COLO668 (cell line): ENCODE measurements around the gene COX4I1.

Experiments used
- DNase-seq: peaks from one replicate; lab custom pipeline; 2025; ENCODE audit not compliant: unreplicated experiment; lab: John Stamatoyannopoulos, UW

The COX4I1 gene

GRCh38 chr16:85767531-85767930, 32.0 kb upstream of the COX4I1 start:
- DNase-seq: no peak

- no peak for DNase-seq
Observed at GRCh38 chr16:85768199-85768598, 31.3 kb upstream of the COX4I1 start.

- no peak for DNase-seq
Observed at GRCh38 chr16:85770741-85771140, 28.8 kb upstream of the COX4I1 start.

DNA sequence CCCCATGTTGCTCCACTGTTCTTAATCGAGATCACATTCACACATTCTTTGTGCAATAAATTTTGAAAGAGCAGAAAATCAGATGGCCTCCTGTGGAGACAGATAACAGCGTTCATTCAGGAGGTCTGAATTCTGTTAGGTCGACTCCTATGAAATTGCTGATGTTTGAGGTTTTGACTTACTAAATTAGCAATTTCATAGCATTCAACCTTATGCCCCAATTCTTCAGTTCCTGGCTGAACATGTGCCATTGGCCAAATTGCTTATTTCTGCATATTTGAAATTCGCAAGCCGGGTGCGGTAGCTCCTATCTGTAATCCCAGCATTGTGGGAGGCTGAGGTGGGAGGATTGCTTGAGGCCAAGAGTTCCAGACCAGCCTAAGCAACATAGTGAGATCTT, 26.5 kb upstream of the COX4I1 start:
- DNase-seq: no peak

DNA sequence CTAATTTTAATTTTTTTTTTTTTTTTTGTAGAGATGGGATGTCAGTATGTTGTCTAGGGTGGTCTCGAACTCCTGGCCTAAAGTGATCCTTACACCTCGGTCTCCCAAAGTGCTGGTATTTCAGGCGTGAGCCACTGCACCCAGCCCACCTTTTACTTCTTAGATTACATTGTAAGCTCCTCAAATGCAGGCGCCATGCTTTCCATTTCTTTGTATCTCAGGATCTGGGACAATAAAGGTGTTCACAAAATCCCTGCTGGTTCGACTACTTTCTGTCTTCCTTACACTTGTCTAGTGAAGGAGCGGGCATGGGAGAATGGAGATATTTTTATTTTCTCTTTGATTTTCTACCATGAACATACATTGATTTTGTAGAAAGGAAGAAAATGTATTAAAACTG, 25.4 kb upstream of the COX4I1 start:
- no peak for DNase-seq

GRCh38 chr16:85774811-85775210, 24.7 kb upstream of the COX4I1 start:
- DNase-seq: no peak

DNA sequence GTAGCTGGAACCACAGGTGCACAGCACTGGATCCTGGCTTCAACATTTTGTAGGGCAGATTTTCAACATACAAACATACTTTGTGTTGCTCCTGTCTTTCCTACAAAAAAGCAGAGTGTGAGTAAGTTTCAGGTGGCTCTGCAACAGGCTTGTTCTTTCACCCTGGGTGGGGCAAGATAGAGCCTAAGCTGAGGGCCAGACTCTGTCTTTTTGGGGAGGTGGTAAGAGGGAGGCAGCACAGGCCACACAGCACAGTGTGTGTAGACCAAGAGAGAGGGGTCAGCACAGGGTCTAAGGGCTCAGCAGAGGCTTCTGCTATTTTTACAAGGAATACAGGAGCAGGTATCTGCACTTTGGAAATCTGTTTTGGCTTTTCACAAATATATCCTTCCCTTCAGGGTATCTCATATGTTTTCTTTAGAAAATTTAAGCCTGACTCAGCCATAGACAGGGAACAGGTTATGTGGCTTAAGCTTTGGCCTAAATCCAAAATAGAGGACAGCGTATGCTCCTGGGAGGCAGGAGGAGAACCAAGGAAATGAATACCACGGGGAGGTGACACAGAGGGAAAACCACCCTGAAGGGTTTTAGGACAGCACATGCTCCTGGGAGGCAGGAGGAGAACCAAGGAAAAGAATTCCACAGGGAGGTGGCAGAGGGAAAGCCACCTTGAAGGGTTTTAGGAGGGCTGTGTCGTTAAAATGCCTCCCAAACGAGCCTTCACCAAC, 21.7 kb upstream of the COX4I1 start:
- DNase-seq: no peak

DNA sequence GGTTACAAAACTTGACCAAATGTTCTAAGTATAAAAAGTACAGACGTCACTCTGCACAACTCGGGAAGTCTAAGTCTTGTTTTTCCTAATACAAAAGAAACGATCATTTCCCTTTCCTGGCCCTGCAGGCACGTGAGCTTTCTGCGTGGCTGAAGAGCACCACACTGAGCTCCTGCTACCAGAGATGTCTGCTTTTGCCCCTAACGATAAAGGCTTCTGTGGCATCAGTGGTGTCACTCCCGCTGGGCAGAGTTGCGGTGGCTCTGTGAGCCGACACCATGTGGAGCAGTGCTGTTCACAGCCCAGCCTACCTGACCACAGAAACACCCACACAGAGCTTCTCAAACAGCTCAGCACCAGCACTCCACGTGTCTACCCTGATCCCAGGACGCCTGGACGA, 20.6 kb upstream of the COX4I1 start:
- no peak for DNase-seq

DNA sequence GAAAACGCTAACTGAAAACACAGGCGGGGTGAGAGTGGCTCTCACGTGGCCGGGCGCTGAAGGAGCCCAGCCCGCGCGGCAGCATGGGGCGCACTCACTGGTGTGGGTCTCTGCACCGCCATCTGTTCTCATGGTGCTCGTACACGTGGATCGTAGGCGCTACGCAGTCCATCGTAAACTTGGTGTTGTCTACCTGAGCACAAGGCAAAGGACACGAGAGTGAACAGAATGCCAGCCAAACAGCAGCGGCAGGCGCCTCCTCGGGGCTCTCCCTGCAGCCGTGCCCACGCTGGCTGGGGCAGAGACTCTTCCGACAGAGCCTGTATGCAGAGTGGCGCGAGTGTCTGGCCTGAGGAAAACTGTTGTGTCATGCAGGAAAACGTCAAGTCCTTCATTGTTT, 19.2 kb upstream of the COX4I1 start:
- no peak for DNase-seq

- DNase-seq: no peak
Observed at GRCh38 chr16:85781156-85781555, 18.3 kb upstream of the COX4I1 start.

GRCh38 chr16:85781695-85782370, 17.7 kb upstream of the COX4I1 start:
- no peak for DNase-seq

DNA sequence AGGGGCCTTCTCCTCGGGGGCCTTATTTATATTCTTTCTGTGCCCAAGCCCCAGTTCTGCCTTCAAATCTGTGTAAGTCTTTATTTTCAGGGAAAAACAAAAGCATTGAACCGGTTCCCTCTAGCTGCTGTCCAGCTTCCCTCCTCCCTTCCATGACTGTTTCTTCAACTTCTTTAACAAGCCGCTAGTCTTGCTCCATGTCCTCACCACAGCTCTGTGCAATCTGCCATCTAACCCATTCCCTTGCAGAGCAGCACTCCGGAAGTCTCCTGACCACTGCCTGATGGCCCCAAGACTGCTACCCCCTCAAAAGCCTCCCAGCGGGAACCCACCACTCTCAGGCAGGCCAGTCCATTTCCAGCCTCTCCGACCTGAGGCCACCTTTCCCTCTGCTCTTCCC, 17.0 kb upstream of the COX4I1 start:
- no peak for DNase-seq

DNA sequence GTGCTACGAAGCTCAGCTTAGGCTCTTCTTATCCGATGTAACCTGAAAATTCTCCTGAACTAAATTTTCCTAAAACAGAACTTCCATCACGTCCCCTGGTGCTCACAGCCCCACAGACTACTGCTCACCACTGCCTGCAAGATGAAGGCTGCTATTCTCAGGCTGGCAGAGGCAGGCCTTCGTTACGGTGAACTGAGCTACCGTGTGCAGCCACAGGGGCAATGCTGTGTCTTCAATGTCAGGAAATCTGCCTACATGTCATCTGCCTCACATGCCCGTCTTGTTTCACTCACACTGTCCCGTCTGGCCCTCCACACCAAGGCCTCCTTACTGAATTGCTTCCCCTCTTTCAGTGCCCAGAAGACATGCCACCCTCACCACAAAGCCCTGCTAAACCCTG, 16.1 kb upstream of the COX4I1 start:
- no peak for DNase-seq

DNA sequence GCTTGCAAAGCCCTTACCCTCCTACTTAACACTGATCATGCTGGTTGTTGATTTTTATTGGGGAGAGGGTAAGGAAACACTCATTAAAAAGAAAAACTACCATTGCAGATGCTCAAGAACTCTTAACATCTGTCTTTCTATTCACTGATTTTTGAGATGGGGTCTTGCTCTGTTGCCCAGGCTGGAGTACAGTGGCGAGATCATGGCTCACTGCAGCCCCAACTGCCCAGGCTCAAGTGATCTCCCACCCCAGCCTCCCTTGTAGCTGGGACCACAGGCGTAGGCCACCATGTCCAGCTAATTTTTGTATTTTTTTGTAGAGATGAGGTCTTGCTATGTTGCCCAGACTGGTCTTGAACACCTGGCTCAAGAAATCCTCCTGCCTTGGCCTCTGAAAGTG, 14.7 kb upstream of the COX4I1 start:
- no peak for DNase-seq

DNA sequence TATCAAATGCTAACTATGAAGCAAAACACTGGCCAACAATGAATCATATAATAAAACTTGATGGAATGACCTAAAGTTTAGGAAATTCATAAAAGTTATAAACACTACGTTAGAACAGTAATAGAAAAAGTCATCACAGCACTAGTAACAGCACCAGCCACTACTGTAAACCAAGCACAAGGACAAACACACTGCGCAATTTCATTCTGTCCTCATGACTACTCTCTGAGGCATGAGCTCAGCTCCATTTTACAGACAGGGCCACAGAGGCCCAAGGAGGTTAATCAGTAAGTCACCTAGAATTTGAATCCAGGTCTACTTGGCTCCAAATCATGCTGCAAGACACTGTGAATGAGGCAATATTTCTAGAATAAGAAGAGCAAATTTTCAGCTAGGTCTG, 13.6 kb upstream of the COX4I1 start:
- DNase-seq: no peak

GRCh38 chr16:85788819-85789218, 10.7 kb upstream of the COX4I1 start:
- DNase-seq: no peak

GRCh38 chr16:85789773-85790172, 9.7 kb upstream of the COX4I1 start:
- no peak for DNase-seq

DNA sequence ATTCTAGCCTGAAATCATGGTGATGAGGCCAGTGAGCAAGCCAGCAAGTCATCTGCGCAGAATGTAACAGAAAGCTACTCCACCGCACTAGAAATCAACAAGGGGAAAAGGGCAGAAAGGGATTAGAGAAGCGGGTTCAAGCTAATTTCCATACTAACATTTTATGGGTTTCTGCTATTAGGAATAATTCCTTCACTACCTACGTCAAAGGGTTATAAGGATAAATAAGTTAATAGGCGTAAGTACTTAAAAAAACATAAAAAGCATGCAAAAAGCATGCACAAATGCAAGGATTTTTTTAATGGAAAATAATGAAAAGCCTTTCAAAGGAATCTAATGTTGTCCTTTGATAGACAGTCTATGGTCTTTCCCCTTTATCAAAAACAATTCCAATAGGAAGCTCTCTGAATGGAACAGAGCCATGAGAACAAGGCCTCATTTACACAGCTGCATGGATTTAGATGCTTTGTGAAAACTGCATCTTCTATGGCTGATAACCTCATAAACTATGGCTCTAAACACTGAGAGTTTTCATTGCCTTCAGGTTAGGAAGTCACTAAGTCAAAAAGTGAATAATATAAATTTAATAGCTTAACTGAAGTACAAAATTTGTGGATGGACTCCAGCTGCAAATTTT, 5.7 kb upstream of the COX4I1 start:
- DNase-seq: no peak

DNA sequence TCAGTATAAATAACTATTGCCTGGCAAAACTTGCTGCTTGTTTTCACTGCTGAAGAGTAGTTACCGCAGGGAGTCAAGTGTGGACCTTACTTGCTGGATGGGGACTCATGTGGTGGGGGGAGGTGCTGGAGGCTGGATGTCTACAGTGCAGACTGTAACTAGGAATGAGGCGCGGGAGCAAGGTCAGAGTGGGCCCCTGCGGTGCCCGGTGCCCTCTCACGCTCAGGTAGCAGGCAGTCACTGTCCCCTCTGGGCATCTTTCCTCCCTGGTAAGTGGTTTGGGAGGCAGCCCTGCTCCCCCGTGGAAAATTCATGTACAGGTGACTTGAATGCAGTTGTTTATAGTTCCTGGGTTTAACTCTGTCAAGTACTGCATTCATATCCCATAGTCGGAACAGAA, 4.8 kb upstream of the COX4I1 start:
- no peak for DNase-seq

GRCh38 chr16:85796152-85796551, 3.3 kb upstream of the COX4I1 start:
- DNase-seq: no peak

DNA sequence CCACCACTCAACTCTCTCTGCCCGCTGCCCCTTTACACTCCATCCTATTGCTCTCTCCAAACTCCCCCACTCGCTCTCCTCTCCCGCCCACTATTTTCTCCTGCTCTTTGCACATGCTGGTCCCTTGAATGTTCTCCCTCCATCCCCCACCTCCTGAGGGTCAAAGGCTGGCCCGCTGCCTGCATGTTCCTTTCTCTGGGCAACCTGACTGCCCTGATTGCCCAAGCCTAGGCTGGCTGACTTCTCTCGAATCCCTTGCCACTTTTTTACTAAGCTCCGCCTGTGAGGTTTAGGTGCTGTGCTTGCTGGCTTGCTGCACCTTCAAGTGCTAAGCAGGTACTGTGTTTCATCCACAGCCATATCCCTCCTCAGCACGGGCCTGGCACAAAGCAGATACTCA, 2.9 kb upstream of the COX4I1 start:
- no peak for DNase-seq

DNA sequence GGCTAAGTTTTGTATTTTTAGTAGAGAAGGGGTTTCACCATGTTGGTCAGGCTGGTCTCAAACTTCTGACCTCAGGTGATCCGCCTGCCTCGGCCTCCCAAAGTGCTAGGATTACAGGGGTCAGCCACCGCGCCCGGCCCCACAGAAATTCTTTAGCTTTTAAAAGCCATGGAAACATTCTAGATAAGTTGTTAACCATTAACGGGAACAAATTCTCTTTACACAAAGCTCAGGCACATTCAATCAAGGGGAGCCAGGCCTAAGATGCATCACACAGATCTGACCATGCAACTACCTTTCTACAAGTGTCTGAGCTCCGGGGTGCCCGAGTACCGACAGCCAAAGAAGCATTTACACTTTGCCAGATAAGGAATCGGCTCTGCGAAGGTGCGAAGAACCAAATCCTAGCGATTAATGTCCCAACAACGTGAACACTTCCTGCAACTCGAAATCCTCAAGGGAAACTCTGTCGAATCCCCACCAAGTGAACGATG, 1.2 kb upstream of the COX4I1 start:
- no peak for DNase-seq
